Heart right ventricle (tissue), 16 donors: ENCODE data around the gene TEF. TPM values are rescaled to one million over a fixed set of nuclear protein-coding genes. Genes with fewer than 3 reads are reported as not detected.

Experiments
- ATAC-seq, 8 donors: fragments of 200-7000 bp; cut with Tn5 transposase; one replicate each; pipeline ENCODE4 v1.9.1; 2020; ENCODE audit warnings: mild to moderate bottlenecking in 8 of 8, moderate library complexity in 8 of 8, moderate number of reproducible peaks in 1 of 8
- DNase-seq, 2 donors: peaks; one replicate each; pipeline ENCODE4 v3.0.0-alpha.2; 2020
- H3K27ac ChIP-seq, 10 donors: fragments of 200-600 bp; sonication (generic) in 2 of 10; one replicate each; pipeline versions ENCODE4 v1.5.0 to v1.8.0; 2020 to 2022; ENCODE audit warnings: mild to moderate bottlenecking in 3 of 10
- H3K27me3 ChIP-seq, 7 donors: fragments of 200-600 bp; one replicate each; pipeline ENCODE4 v1.8.0; 2021 to 2022; ENCODE audit warnings: mild to moderate bottlenecking in 2 of 7
- H3K36me3 ChIP-seq, 9 donors: fragments of 200-600 bp; sonication (generic) in 1 of 9; one replicate each; pipeline versions ENCODE4 v1.5.0 to v1.8.0; 2020 to 2022; ENCODE audit warnings: mild to moderate bottlenecking in 2 of 9
- H3K4me1 ChIP-seq, 9 donors: fragments of 200-600 bp; sonication (generic) in 1 of 9; one replicate each; pipeline versions ENCODE4 v1.5.0 to v1.8.0; 2020 to 2022; ENCODE audit warnings: mild to moderate bottlenecking in 4 of 9
- H3K4me3 ChIP-seq, 10 donors: fragments of 200-600 bp; sonication (generic) in 2 of 10; one replicate each; pipeline versions ENCODE4 v1.5.0 to v1.8.0; 2020 to 2022; ENCODE audit warnings: mild to moderate bottlenecking in 7 of 10, moderate library complexity in 2 of 10
- H3K9me3 ChIP-seq, 11 donors: fragments of 200-600 bp in 10 of 11; sonication (generic) in 2 of 11; one replicate each; pipeline versions ENCODE4 v1.5.0 to v1.8.0; 2013 to 2022; ENCODE audit warnings: mild to moderate bottlenecking in 2 of 11, control low read depth in 1 of 11, moderate library complexity in 1 of 11
- WGBS, 2 donors: extraction: QIAGEN DNeasy Blood & Tissue Kit; methylation state at CpG; one replicate each; pipeline ENCODE4 v1.1.7; 2013; ENCODE audit warnings: inconsistent platforms in 1 of 2; 5-methylcytosine and 5-hydroxymethylcytosine counted together
- intact Hi-C, 10 donors: fragments of 100-400 bp; cut with DNase I; formaldehyde crosslinking; loops; one replicate each; pipeline versions ENCODE4 v1.11.1 to v1.14.2; 2022
- polyA plus RNA-seq, 2 donors: library from polyadenylated mRNA; stranded (reverse); fragments of 200-250 nt; gene quantifications; one replicate each; pipeline ENCODE4 v1.2.3, GENCODE V29; 2013
- total RNA-seq, 10 donors: library from RNA; stranded (reverse); fragmentation: NEBNext Ultra II Directional in 3 of 10; extraction: Animal tissue kit (Norgen Biotek cat#: 25700) in 3 of 10; gene quantifications; one replicate each; pipeline versions ENCODE4 v1.2.1 to v1.2.4, GENCODE V29; 2021 to 2023
- TF ChIP-seq, protein P1 (sequence below), 9 donors: fragments of 200-600 bp; sonication (generic) in 2 of 9; IDR thresholded peaks; one replicate each; pipeline versions ENCODE4 v1.5.0 to v1.8.0; 2021 to 2022; ENCODE audit warnings: antibody characterized with exemption in 9 of 9, mild to moderate bottlenecking in 5 of 9, moderate library complexity in 1 of 9
- donor health status: Arrhythmogenic right ventricular cardiomyopathy.
- donor health status: ischemic (EF 13 %, LVEDD 7.1; RV severe dilation, severe dysfunction).
- donor health status: healthy with polysubstance abuse.
- donor health status: DM: no; HTN: yes; CAD: no.
- donor health status: DM: no; HTN: no; CAD: no.
- donor health status: ischemic (EF 25% LVEDD 6.9; RV normal size, moderate dysfunction).
- donor health status: ischemic (EF 25% LVEDD 5.7; RV mildly dilated, moderate dysfunction).
- donor health status: healthy.
- donor health status: DM: yes; HTN: yes; CAD: no.
- donor health status: Ischemic cardiomyopathy.
- donor health status: ischemic (EF 35%, LVEDD 5.7; RV mildly dilated, moderate dysfunction).
- donor health status: nonischemic (EF 11% LVEDD 7.7; RV severe dilation, severe dysfunction).
- donor health status: DM: yes; HTN: yes; CAD: no.
- donor health status: PGD.
- donor health status: ischemic (EF 29% LVEDD 5.4; RV normal size, mild dysfunction).
- donor health status: nonischemic (EF 23%, LVEDD 6.1; RV moderate dilation, normal function).

TEF gene
- total and polyA plus RNA-seq, 12 donors: 5.5 to 29.1 (median 16.9) TPM

DNA sequence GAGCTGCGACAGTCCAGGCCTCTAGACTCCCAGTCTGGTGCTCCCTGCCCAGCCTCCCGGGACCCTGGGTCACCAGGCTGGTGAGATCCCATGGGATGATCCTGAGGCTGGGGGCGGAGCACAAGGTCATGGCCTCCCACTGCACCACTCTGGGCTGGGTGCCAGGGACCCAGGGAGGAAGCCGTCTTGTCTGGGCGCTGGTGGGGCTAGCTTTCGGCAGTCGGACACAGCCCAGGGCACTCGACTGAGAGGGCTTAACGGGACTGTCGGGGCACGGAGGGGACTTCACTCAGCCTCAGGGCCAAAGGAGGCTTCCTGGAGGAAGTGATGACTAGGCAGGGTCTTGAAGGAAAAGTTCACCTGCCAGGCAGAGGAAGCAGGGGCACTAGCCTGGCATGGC is 41.4 kb upstream of the TEF start:
- Histone ChIP-seq H3K9me3 (no peaks in the 10 kb centered on the region), H3K4me3 (no peak overlapping the region), H3K36me3 (peaks cover 0 to 86% (median 30%) of the 10 kb centered on the region in 9 donors), H3K27me3 (no peaks in the 10 kb centered on the region), H3K4me1 (peaks cover 0 to 5% (median 0%) of the 10 kb centered on the region in 9 donors), H3K27ac (no peak overlapping the region)
- peak in 1 of 8 donors; percentile 23 for ATAC-seq
- WGBS, 2 donors: 50 to 65% methylated on average over 11 of the region's 11 CpGs
- no peak for DNase-seq
- intact Hi-C loops: no loop called here
- TF ChIP-seq, protein P1, sequence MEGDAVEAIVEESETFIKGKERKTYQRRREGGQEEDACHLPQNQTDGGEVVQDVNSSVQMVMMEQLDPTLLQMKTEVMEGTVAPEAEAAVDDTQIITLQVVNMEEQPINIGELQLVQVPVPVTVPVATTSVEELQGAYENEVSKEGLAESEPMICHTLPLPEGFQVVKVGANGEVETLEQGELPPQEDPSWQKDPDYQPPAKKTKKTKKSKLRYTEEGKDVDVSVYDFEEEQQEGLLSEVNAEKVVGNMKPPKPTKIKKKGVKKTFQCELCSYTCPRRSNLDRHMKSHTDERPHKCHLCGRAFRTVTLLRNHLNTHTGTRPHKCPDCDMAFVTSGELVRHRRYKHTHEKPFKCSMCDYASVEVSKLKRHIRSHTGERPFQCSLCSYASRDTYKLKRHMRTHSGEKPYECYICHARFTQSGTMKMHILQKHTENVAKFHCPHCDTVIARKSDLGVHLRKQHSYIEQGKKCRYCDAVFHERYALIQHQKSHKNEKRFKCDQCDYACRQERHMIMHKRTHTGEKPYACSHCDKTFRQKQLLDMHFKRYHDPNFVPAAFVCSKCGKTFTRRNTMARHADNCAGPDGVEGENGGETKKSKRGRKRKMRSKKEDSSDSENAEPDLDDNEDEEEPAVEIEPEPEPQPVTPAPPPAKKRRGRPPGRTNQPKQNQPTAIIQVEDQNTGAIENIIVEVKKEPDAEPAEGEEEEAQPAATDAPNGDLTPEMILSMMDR (IDR thresholded peaks at IDR 0.05): no peak

DNA sequence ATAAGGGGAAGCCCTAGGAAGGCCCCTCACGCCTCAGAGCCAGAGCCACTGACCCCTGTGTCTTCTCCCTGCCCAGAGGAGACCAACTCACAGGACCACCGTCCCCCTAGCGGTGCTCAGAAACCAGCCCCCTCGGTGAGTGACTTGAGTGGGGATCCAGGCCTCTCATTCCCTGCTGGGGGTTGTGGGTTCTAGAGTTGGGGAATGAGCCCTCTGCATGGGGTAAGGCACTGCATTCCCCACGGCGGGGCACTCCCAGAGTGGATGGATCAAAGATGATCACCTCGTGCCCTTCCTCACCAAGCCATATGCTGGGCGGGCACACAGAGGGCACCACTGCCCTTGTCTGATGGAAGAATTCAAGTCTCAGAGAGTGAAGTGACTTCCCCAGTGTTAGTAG is 40.7 kb upstream of the TEF start:
- DNase-seq: no peak
- 93% methylated on average over 8 of the region's 8 CpGs for WGBS, 2 donors
- Histone ChIP-seq H3K36me3 (peaks cover 0 to 86% (median 37%) of the 10 kb centered on the region in 9 donors), H3K27ac (no peak overlapping the region), H3K27me3 (no peaks in the 10 kb centered on the region), H3K4me1 (peaks cover 0 to 3% (median 0%) of the 10 kb centered on the region in 9 donors), H3K4me3 (no peak overlapping the region), H3K9me3 (no peaks in the 10 kb centered on the region)
- TF ChIP-seq, protein P1 (IDR thresholded peaks at IDR 0.05): no peak
- intact Hi-C loops: no loop called here
- ATAC-seq: no peak

DNA sequence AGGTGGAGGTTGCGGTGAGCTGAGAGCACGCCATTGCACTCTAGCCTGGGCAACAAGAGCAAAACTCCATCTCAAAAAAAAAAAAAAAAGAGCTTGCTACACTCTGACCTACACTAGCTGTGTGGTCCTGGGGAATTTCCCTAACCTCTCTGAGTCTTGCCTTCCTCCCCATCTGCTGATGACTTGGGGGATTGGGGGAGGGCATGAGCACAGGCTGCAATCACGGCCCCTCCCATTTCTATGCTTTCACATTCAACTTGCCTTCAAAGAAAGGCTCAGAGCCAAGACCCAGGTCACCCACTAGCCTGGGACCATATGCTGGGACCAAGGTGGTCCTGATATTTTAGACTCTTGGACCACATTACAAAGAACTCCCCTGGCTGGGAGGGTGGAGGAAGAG is 39.8 kb upstream of the TEF start:
- peaks cover 0 to 3% (median 0%) of the 10 kb centered on the region in 9 donors for H3K4me1 ChIP-seq
- intact Hi-C loops: no loop called here
- no peak overlapping the region for H3K4me3 ChIP-seq
- WGBS, 2 donors: 92 to 94% methylated on average over 3 of the region's 3 CpGs
- TF ChIP-seq, protein P1 (IDR thresholded peaks at IDR 0.05): no peak
- H3K27ac ChIP-seq: no peak overlapping the region
- ATAC-seq (no peak), DNase-seq (no peak)
- H3K9me3 ChIP-seq: no peaks in the 10 kb centered on the region
- H3K36me3 ChIP-seq: peaks cover 0 to 93% (median 44%) of the 10 kb centered on the region in 9 donors
- no peaks in the 10 kb centered on the region for H3K27me3 ChIP-seq

DNA sequence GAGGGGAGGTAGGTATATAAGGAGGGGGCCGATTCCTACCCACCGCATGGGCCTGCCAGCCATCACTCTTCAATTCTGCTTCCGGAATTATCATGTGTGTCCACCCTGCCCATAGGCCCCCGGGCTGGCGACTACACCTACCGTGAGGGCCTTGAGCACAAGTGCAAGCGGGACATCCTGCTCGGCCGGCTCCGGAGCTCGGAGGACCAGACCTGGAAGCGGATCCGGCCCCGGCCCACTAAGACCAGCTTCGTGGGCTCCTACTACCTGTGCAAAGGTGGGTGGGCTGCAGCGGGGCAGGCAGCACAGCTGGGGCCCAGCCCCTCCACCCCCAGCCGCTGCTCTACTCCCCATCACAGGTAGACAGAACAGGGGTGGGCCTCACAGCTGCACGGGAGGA is 38.4 kb upstream of the TEF start:
- ATAC-seq: no peak
- TF ChIP-seq, protein P1 (IDR thresholded peaks at IDR 0.05): no peak
- no peaks in the 10 kb centered on the region for H3K27me3 ChIP-seq
- no peak overlapping the region for H3K4me3 ChIP-seq
- peaks cover 5 to 100% (median 50%) of the 10 kb centered on the region in 9 donors for H3K36me3 ChIP-seq
- peaks cover 0 to 11% (median 3%) of the 10 kb centered on the region in 9 donors for H3K4me1 ChIP-seq
- no peaks in the 10 kb centered on the region for H3K9me3 ChIP-seq
- H3K27ac ChIP-seq: no peak overlapping the region
- intact Hi-C loops: no loop called here
- DNase-seq: no peak
- 90 to 92% methylated on average over 18 of the region's 18 CpGs for WGBS, 2 donors
